Kidney tubule cell (primary cell): ENCODE measurements around the gene CFAP97.
"Not testable (repeated sequence)": the region's sequence is repeated elsewhere in the genome, so short reads cannot be mapped to it uniquely, and the experiment has no call there.

Experiments used
- DNase-seq: peaks from one replicate; pipeline ENCODE4 v3.0.0-alpha.2; 2018; ENCODE audit warnings: low spot score

The CFAP97 gene

DNA sequence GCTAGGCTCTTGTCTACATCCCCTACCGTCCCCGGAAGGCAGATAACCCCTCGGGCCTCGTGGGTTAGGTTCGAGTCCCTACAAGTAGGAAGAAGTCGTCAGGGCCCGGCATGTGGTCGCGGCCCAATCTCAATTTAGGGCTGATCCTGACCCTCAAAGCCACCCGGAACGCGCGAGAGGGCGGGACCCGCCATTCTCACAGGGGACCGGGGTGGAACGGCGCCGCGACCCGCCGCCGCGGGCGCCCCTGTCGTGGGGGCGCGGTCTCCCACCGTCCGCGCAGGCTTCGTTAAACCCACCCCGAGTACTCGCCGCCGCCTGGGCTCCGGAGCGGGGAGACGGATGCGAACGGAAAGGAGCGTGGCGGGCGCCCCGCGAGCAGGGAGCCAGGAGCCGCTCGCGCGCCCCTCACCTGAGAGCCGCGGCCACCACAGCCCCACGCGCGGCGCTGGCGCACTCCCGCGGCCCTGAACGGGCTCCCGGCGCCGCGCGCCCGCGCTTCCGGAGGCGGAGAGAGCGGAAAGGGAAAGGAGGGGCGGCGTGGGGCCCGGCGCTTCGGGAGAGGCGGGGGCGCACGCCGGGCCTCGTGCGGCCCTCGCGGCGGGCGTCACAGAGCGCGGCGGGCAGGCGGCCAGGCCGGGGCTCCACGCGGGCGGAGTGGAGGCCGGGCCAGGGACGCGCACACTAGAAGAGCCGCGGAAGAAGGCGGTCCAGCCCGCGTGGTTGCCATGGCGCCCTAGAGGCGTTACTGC, at the start of gene CFAP97:
CFAP97 (minus strand) TSS at position 515 of the 752 bp plus-strand sequence. CDS start 12,804 bp downstream, outside the sequence.
- peak; percentile 89 for DNase-seq

DNA sequence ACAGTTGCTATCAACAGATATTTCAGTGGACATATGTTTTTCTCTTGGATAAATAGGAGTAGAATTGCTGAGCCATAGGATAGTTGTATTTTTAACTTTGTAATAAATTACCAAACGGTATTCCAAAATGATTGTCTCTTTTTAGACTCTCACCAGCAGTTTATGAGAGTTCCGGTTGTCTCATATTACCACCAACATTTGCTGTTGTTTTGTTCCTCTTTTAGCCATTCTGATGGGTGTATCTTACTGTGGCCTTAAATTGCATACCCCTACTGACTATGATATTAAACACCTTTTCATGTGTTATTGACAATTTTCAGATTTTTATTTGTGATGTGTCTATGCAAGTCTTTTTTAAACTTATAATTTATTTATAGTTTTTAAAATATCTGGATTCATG, 45.3 kb upstream of the CFAP97 start:
- no peak for DNase-seq

DNA sequence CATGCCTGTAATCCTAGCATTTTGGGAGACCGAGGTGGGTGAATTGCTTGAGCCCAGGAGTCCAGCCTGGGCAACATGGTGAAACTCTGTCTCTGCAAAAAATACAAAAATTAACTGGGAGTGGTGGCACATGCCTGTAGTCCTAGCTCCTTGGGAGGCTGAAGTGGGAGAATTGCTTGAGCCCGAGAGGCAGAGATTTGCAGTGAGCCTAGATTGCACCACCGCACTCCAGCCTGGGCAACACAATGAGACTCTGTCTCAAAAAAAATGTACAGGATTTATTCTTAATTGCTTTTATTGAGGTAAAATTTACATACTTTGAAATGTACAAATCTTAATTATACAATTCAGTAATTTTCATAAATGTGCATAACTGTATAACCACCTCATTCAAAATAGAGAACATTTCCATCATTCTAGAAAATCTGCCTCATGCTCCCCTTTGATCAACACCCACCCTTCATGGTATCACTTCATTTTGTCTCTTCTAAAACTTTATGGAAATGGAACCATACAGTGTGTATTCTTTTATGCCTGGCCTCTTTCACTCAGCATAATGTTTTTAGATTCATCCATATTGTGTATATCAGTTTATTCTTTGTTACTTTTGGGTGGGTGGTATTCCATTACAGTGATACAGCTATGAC, 44.7 kb upstream of the CFAP97 start:
- DNase-seq = no peak

DNA sequence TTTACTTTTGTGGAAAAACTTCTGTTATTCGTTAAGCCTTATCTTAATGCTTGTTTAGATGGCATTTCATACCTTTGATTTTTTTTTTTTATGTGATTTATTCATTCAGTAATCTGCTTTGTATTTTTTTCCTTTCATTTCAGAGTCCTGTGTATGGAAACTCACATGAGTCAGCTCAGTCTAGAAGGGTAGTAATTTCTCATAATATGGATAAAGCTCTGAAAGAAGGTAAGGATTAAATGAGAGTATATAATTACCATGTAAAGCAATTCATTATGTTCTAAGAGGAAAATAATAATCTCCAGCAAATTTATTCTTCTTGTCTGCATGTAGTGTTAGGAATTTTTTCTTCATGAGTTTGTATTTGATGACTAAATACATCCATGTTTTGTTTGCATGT, 43.4 kb upstream of the CFAP97 start:
- DNase-seq = no peak

DNA sequence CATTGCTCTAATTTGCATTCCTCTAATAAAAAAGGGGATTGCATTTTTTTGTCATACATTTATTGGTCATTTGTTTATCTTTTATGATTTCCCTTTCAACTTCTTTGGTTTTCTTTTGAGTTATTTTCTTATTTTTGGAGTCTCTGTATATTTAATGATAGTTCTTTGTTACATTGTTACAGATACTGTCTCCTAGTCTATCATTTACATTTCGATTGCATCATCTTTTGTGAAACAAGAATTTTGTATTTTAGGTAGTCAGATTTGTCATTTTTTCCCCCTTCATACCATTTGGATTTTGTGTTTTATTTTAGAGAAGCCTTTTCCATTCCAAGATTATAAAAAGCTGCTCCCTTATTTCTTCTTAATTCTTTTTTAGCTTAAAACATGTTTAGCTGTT, 42.7 kb upstream of the CFAP97 start:
- DNase-seq = no peak

DNA sequence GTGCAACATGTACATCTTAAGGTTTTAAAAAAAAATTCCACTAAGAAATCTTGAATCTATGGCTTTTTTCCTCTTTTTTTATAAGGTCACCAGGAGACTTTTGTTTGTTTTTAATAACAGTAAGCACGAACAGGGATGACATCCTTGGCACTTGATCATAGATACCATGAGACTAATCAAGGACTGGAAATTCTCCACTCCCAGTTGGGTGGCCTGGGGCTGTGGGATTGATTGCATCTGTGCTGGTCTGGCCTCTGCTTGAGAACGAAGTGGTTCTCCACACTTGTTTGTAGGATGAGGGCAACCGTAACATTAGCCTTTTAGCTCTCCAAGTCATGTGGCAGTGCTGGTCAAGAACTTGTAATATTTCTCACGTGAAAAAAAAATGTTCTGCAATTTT, 41.0 kb upstream of the CFAP97 start:
- no peak for DNase-seq

DNA sequence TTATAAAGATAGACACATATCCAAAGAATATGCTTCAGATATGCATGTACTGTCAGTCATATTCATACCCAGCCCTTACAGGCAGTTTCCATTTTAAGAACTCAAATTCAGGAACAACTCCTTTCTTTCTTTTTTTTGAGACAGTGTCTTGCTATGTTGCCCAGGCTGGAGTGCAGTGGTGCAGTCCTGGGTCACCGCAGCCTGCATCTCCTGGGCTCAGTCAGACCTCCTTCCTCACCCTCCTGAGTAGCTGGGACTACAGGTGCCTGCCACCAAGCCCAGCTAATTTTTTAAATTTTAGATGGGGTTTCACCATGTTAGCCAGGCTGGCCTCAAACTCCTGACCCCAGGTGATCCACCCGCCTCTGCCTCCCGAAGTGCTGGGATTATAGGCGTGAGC, 40.1 kb upstream of the CFAP97 start:
- DNase-seq = no peak

DNA sequence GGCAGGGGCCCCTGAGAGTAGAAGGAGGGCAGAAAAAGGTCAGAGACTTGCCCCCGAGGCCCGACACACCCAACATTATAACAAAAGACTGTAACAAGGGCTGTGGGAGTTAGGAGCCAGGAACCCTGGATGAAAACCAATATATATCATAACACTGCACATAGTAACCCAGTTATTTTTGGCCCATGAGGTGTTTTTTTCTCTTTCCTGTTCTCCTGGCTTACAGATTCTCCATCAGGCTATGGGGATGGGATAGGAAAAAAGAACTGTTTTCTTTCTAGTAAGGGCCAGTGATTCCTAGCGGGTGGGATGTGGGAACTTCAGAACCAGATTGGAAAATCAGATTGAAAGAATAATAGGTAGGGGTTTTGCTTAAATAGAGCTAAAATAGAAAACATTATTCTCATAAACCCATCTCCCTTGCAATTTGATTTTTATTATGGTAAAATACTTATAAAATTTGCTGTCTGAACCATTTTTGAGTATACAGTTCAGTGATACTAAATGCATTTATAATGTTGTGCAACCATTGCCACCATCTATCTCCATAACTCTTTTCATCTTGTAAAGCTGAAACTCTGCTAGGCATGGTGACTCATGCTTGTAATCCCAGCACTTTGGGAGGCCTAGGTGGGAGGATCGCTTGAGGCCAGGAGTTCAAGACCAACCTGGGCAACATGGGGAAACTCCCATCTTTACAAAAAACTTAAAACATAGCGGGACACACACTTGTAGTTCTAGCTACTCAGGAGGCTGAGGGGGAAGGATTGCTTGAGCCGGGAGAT, 39.1 kb upstream of the CFAP97 start:
- no peak for DNase-seq

DNA sequence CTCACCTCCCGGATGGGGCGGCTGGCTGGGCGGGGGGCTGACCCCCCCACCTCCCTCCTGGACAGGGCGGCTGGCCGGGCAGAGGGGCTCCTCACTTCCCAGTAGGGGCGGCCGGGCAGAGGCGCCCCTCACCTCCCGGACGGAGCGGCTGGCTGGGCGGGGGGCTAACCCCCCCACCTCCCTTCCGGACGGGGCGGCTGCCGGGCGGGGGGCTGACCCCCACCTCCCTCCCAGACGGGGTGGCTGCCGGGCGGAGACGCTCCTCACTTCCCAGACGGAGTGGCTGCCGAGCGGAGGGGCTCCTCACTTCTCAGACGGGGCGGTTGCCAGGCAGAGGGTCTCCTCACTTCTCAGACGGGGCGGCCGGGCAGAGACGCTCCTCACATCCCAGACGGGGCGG, 36.7 kb upstream of the CFAP97 start:
- not testable (repeated sequence) for DNase-seq

DNA sequence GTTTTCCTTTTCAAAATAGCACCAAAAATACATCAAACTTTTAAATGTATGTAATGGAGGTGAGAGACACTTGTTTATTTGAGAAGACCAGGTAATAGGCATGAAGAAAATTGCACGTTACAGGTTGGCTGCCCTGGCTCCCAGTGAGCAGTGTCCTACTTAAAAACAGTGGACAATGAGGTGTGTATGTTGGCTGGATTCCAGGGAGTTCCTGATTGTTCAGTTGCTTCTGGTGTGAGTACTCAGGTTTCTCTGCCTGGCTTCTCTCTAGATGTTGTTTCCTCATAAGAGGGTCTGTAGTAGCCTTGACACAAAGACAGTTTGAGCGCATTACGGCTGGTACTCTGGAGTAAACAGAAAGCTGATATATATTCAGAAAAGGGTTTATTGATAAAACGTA, 35.0 kb upstream of the CFAP97 start:
- no peak for DNase-seq

DNA sequence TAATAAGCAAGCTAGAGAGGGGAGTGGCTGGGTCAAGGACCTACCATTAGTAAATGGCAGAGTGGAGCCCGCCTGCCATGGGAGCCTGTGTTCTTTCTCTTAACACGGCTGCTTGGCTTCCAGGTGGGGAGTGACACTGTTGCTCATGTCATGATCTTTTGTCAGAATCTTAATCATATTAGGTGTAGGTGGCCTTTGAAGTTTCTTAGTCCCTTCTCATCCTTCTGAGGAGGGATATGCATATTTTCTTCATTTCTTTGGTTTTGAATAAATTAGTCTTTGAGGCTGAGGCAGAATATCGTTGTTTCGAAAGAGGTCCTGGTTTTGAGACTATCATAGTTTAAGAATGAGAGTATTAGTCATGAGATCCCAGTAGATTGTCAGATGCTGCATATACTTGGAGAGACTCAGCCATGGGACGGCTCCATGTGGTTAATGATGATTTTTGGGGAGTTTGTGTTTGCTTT, 34.4 kb upstream of the CFAP97 start:
- DNase-seq = no peak

DNA sequence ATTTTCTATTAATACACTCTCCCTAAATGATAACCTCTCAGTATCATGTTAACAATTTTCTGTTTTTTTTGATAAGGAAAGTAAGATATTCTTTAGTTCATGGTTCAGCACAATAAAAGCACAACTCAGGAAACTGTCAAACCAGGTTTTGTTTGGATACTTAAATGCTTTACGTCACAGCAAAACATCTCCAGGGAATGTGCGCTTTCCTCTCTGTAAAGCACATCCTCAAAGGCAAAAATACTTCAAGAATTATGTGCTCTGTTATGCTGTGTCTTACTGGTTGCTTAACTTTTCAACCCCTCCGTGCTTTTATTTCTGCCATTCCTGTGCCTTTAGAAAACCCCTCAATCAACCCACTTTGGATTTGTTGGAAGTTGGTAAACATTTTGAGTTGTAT, 33.4 kb upstream of the CFAP97 start:
- DNase-seq = no peak

DNA sequence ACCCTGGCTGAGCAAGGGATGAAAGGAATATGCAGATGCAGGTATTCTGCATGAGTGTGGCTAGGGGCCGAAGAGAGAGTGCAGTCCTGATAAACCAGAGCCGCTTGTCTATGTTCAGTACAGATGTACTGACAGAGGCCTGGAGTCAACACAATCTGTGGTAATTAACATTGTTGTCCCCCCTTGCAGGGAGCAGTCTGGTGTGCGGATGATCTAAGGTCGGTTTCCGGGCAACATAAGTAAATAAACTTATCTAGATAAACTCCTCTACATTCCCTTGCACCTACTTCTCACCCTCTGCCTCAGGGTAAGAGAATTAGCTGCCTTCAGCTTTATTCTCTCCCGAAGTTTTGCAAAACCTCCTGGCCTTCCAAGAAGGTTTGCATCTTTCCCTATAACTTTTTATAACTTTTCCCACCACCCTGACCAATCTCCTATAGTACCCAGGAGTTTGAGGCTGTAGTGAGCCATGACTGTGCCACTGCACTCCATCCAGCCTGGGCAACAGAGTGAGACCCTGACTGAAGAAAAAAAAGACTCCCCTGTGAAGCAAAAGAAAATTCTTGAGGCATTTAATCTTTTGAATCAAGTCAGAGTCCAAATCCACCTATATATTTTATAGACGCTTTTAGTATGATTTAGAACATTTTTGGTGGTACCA, 32.2 kb upstream of the CFAP97 start:
- DNase-seq = peak; percentile 29

DNA sequence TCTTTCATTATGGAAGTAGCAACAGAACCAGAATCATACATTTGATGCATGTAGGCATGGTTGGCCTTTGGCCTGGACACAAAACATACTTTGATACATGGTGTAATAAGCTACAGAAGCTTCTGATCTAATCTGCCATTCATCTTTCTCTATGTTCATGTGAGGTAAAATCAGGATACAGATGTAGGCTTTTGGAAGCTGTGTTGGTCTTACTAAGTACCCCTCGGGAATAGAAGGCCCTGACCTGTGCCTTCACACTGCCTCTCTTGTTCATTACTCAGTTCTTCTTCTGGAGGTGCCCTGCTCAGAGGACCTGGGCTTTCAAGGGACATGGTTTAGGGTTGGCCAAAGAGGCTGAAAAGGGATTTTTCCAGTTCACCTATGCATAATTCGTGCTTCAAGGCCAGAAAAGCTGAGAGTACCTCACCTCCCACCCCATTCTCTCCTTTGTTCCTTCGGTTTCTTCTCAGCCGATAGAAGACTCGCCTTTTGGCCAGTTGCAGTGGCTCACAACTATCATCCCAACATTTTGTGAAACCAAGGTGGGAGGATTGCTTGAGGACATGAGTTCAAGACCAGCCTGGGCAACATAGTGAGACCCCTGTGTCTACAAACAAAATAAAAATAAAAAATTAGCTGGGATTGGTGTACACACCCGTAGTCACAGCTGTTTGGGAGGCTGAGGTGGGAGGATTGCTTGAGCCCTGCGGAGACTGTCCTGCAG, 31.5 kb upstream of the CFAP97 start:
- no peak for DNase-seq

DNA sequence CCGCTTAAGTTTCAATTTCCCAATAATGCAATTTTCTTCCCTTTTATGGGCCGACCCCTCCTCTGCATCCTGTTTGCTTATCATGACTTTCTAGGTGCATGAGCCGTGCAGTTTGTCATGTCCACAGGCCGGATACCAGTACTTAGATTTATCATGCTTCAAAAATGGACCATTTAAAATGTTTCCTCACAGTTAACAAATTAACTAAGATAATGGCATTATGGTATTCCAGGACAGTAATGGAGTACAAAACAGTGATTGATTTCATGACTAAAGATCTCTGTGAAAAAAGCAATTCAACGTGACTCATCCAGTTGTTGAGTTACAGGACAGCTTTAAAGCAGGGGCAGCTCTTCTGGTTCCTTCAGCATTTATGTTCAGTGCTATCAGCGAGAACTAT, 28.6 kb upstream of the CFAP97 start:
- DNase-seq = peak; percentile 91

DNA sequence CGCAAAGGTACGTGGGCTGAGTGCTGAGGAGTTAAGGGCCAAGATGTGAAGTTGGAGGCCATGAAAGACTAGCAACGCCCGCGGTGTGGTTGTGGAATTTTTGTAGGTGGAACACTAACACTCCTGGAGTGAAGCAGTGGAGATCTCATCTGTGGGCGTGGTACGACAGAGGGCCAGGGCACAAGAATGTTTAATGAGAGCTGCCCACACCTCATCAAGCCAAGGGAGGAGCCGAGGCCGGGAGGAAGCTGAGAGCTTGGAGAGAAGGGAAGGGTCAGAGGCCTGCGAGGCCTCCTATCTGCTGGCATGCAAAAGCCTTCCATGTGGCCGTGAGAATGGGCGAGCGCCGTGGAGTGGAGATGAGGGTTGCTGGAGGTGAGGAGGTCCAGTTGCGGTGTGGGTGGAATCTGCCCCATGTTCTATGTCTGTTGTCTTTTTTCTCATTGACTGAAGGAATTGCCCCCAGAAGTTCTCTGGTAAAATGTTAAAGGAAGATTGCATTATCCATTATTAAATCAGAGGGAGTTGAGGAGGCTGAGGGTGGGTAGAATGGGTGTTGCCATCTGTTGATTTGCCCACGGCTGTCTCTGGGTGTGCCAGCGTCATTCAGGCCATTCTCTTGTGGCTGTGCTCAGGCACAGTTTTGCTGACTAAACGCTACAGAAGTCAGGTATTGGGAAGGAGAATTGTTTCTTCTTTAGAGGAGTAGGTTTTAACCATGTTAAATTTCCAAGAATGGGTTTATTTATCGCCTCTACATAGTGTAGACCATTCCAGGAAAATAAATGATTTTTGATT, 25.4 kb upstream of the CFAP97 start:
- DNase-seq = no peak

DNA sequence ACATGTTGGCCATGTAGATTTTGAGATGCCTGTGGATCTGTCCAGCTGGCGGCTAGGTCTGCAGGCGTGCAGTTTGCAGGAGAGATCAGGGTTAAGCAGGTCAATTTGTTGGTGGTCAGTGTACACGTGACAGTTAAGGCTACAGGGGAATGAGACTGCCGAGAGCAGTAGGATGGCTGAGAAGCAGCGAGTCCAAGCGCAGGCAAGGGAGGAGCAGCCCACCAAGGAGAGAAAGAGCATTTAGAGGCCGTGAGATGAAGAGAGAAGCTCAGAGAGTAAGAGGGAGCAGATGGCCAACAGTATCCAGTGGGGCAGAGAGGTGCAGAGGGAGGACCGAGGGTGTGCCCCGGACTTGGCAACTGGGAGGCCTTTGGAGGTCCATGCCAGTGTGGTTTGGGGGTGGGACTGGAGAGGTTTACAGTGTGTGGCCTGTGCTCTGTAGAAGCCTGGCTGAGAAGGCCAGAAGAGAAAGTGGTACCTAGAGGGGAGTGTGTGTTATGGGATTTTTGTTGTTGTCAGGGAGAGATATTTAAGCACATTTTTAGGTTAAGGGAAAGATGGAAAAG, 24.0 kb upstream of the CFAP97 start:
- no peak for DNase-seq

DNA sequence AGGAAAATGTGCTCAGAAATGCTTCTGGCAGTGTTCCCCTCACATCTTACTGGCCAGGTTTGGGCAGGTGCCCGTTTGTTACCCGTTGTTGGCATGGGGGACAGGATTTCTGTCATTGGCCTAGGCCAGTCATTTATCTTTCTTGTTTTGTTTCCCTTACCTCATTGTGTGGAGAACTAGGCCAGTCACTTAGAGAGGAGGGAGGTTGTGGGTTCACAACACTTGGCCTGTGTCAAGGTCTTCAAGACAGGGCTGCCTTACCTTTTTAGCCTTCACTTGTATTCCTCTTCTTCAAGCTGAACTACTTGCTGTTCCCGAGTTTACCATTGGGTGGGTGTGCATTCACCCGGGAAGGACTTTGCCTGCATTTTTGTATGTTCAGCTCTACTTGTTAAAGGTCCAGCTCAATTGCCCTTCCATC, 23.3 kb upstream of the CFAP97 start:
- peak; percentile 49 for DNase-seq

DNA sequence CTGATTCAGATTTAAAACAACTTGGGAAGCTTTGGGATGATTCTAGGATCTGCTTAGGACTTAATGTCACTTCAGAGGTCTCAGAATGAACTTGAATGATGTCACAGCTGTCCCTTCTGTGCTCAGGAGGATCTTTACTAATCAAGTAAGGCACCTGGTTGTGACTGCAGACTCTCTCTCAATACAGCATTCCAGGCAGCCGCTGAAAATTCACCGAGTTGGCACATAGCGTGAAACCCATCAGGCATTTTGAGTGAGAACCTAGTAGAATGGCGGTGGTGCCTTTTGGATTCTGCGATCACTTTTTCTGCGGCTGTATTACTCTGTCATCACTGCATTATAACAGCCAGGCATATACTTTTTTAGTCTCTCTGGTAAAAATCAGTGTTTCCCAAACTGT, 22.1 kb upstream of the CFAP97 start:
- peak; percentile 22 for DNase-seq

DNA sequence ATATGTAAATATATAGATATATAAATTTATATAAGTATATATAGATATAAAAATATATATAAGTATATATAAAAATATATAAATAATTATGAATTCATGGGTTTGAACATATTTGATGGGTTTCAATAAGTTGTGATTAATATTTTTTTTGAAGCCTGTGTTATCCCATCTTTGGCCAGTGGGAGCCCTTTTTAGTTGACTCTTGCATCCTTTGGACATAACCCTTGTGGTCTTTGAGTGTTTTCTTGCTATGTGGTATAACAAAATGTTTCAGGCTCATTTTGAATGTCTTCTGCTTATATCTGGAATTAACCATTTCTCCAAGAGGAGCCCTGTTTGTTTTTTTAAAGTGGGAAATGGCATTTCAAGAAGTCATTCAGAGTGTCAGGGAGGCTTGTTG, 20.8 kb upstream of the CFAP97 start:
- DNase-seq = no peak

DNA sequence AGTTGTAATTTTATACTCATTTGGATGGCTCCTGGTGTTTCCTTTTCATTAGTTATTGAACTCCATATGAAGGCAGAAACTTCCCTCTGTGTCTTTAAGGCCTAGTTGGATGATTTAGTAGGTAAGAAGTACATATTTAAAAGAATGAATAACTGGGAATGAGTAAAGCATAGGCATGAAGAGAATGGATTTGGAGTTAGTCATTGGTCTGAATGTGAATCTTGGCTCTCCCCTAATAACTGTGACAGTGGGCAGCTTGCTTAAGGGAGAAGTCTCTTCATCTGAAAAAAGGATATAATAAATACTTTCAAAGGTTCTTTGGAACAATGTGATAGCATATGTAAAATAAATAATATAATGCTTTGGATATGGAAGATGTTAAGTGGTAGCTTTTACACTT, 18.8 kb upstream of the CFAP97 start:
- DNase-seq = peak; percentile 70
